ENCODE measurements around the gene PLCL2. TPM values are rescaled to one million over a fixed set of nuclear protein-coding genes. Genes with fewer than 3 reads are reported as not detected.

PLCL2 gene
- total RNA-seq, 1 donor from 2014 or later = 12.8 TPM

DNA sequence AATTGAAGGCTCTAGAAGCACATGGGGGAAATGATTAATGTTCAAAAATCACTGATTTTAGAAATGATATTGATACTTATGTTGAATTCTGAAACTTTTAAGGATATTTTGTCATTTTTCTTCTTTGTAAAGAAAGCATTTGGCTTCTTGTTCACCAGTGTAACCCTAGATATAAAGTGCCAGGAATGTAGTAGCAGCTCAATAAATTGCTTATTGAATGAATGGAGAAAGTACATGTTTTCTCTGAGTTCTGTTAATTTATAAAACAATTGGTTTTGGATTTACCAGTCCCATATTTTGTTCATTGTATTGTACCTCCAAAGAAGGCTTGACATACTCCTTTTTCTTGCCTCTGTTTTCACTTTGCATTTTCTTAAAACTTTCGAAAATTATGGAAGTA, 2.4 kb downstream of the PLCL2 start:
- Mint-ChIP-seq H3K36me3 (ENCODE audit: low read depth) (peaks cover 7% of the 10 kb centered on the region), H3K27me3 (ENCODE audit: low read depth) (peaks cover 3% of the 10 kb centered on the region), H3K4me1 (ENCODE audit: low read depth) (peaks cover 63% of the 10 kb centered on the region), H3K9me3 (no peaks in the 10 kb centered on the region), H3K27ac (peak overlapping the region; percentile 80), H3K4me3 (ENCODE audit: low read depth) (peak overlapping the region; percentile 90)
- DNase-seq (ENCODE audit: low spot score) = no peak
- intact Hi-C loops (cut with micrococcal nuclease) = loop anchor here (2.0 to 10.0 kb wide), 6 partner anchors 62 to 585 kb away; no protein-coding TSS in a partner anchor

DNA sequence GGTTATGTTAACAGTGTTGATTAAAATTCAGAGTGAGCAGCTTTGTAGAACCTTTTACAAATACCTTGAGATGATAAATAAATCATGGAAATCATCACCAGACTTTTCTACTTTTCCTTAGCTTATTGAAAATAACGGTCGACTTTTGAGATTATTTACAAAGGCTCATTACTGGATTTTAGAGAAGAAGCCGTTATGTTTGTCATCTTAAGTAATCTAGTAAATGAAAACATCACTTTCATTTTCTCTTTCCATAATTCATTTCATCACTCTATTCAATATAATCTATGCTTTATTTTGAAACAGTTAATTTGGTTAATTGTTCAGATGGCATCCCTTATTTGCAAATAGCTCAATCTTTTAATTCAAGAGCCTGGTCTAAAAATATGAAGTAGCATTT, 3.6 kb downstream of the PLCL2 start:
- H3K27ac Mint-ChIP-seq = peak overlapping the region; percentile 80
- peaks cover 7% of the 10 kb centered on the region for H3K36me3 Mint-ChIP-seq (ENCODE audit: low read depth)
- H3K9me3 Mint-ChIP-seq = no peaks in the 10 kb centered on the region
- H3K27me3 Mint-ChIP-seq (ENCODE audit: low read depth) = no peaks in the 10 kb centered on the region
- intact Hi-C loops (cut with micrococcal nuclease) = loop anchor here (2.0 to 10.0 kb wide), 6 partner anchors 18 to 586 kb away; no protein-coding TSS in a partner anchor
- peak overlapping the region; percentile 90 for H3K4me3 Mint-ChIP-seq (ENCODE audit: low read depth)
- DNase-seq (ENCODE audit: low spot score) = no peak
- H3K4me1 Mint-ChIP-seq (ENCODE audit: low read depth) = peaks cover 67% of the 10 kb centered on the region

DNA sequence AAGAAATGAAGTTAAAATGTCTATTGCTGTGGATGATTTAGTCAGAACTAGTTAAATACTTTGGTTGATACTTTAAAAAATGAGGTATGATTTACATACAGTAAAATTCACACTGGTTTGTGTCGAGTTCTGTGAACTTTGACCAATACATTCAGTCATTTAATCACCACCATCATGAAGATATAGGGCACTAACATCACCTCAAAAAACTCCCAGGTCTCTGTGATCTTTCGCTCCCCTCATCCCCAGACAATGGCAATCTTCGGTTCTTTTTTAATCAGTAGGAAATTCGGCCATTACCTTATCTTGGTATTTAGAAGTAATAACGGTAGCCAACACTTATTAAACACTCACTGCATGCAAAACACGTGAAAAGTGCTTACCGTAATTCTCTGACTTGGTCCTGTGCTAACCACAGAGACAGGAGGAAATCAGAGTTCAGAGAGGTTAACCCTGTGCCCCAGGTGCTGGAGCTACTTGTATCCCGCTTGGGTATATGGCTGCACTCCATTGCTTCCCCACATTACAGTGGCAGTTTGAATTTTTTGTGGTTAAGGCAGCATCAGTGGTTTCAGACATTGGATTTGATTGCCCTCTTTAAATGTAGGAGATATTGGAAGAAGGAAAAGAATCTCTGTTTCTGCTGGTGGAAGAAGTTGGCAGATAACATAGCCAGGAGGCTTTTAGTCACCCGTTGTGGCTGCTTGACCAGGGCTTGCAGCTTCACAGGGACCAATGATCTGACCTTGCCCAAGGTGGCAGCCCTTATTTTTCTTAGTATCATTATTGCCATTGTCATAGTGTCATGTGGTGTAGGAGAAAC, 4.2 kb downstream of the PLCL2 start:
- Mint-ChIP-seq H3K27ac (peak overlapping the region; percentile 80), H3K27me3 (ENCODE audit: low read depth) (no peaks in the 10 kb centered on the region), H3K4me3 (ENCODE audit: low read depth) (peak overlapping the region; percentile 90), H3K9me3 (no peaks in the 10 kb centered on the region), H3K4me1 (ENCODE audit: low read depth) (peaks cover 63% of the 10 kb centered on the region), H3K36me3 (ENCODE audit: low read depth) (peaks cover 7% of the 10 kb centered on the region)
- no peak for DNase-seq (ENCODE audit: low spot score)
- intact Hi-C loops (cut with micrococcal nuclease) = loop anchor here (1.0 to 10.0 kb wide), 7 partner anchors 18 to 587 kb away; no protein-coding TSS in a partner anchor

DNA sequence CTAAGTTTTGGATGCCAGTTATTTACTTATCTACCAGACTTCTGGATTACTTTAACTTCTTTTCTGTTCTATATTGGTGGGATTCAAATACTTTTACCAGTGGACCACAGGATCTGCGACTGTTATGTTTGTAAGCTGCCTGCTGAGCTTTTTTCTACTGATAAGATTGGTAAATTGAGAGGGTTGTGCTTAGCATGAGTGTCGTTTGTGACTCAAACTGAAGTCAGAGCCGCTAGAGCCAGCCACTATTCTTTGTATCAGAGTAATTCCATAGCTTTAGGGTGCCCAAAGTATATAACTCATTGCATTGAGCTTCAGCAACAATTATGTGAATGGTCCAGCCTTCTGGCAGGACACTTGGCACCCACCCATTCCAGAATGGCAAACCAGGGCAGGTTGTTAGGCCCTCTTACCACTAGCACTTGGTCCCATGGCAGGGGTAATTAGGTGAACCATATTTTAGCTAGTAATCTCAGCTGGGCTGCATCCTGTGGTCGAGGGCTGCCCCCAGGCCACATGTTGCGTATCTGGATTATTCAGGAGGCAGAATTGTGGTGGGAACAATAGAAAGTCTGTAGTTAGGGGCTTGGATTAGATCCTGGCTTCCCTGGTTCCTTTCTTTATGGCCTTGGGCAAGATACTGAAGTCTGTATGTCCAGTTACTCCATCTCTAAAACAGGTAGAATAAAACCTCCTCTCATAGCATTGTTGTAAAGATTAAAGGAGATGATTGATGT, 6.0 kb downstream of the PLCL2 start:
- peaks cover 12% of the 10 kb centered on the region for H3K36me3 Mint-ChIP-seq (ENCODE audit: low read depth)
- H3K27ac Mint-ChIP-seq = no peak overlapping the region
- no peaks in the 10 kb centered on the region for H3K27me3 Mint-ChIP-seq (ENCODE audit: low read depth)
- H3K4me3 Mint-ChIP-seq (ENCODE audit: low read depth) = no peak overlapping the region
- intact Hi-C loops (cut with micrococcal nuclease) = no loop called here
- no peak for DNase-seq (ENCODE audit: low spot score)
- H3K4me1 Mint-ChIP-seq (ENCODE audit: low read depth) = peaks cover 68% of the 10 kb centered on the region
- no peaks in the 10 kb centered on the region for H3K9me3 Mint-ChIP-seq

DNA sequence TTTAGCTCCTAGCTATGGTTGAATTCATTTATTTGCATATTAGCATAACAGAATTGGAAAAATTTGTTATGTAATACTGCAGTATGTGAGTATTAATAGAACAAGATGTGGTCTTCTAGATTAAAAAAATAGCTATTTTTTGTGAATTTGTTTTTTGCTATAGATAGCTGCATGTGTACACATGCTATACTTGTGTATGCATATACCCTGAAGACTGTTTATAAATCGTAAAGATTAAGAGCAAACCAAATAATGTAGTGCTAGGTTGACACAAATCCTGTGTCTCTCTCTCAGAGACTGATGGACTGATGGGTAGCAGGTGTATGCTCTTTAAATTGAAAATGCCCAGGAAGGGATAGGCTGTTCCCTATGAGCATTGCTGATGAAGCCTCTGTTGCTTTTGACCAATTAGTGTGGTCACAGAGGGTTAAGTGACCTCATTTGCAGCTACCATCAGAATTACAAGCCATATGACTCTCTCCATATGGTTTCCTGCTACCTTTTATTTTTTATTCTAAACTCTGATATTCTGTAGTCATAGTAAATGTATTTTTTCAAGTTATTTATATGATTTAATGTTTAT, 9.0 kb downstream of the PLCL2 start:
- H3K27ac Mint-ChIP-seq = no peak overlapping the region
- peaks cover 20% of the 10 kb centered on the region for H3K36me3 Mint-ChIP-seq (ENCODE audit: low read depth)
- no peak for DNase-seq (ENCODE audit: low spot score)
- peaks cover 70% of the 10 kb centered on the region for H3K4me1 Mint-ChIP-seq (ENCODE audit: low read depth)
- intact Hi-C loops (cut with micrococcal nuclease) = no loop called here
- H3K27me3 Mint-ChIP-seq (ENCODE audit: low read depth) = no peaks in the 10 kb centered on the region
- H3K9me3 Mint-ChIP-seq = no peaks in the 10 kb centered on the region
- H3K4me3 Mint-ChIP-seq (ENCODE audit: low read depth) = no peak overlapping the region

DNA sequence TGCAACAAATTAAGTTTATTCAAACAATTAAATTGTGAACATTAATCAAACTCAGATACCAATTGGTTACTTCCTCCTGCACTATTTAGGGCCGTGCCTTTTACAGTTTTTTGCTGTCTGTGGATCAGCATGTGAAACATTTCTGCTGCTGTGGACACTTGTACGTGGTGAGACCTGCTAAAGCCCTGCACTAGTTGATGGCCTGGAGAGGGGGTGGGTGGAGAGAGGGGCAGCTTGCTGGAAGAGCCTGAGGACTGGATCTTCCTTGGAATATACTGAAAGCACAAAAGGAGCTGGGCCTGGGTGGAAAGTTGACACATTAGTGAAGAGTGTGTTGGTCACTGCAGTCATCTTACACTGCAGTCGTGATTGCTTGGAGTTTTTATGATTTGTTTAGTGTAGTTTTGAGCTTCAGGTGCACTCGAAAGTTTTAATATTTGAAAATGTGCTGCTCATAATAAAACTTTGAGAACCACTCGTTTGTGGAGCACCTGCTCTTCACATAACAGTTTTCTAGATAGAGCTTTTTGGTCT, 11.4 kb downstream of the PLCL2 start:
- no peaks in the 10 kb centered on the region for H3K27me3 Mint-ChIP-seq (ENCODE audit: low read depth)
- no peak for DNase-seq (ENCODE audit: low spot score)
- H3K27ac Mint-ChIP-seq = no peak overlapping the region
- no peaks in the 10 kb centered on the region for H3K9me3 Mint-ChIP-seq
- H3K4me1 Mint-ChIP-seq (ENCODE audit: low read depth) = peaks cover 68% of the 10 kb centered on the region
- no peak overlapping the region for H3K4me3 Mint-ChIP-seq (ENCODE audit: low read depth)
- intact Hi-C loops (cut with micrococcal nuclease) = no loop called here
- peaks cover 19% of the 10 kb centered on the region for H3K36me3 Mint-ChIP-seq (ENCODE audit: low read depth)

DNA sequence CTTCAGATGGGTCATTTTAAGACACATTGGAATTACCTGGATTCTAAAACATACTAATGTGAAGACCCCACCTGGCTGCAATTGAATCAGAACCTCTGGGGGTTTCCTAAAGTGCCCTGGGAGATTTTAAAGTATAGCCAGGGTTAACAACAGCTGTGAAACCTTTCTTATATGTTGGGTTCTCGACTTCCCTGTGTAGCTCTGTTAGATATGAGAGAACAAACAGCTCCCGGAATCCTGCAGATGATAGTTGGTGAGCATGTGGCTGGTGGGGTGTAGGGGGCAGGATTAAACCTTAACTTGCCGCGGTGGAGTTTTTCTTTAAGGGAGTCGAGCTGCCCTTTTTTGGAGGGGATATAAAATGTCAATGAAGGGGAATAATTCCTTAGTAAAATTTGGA, 12.1 kb downstream of the PLCL2 start:
- H3K27me3 Mint-ChIP-seq (ENCODE audit: low read depth) = no peaks in the 10 kb centered on the region
- H3K4me1 Mint-ChIP-seq (ENCODE audit: low read depth) = peaks cover 68% of the 10 kb centered on the region
- H3K9me3 Mint-ChIP-seq = no peaks in the 10 kb centered on the region
- no peak for DNase-seq (ENCODE audit: low spot score)
- H3K27ac Mint-ChIP-seq = peak overlapping the region; percentile 20
- H3K36me3 Mint-ChIP-seq (ENCODE audit: low read depth) = peaks cover 19% of the 10 kb centered on the region
- H3K4me3 Mint-ChIP-seq (ENCODE audit: low read depth) = no peak overlapping the region
- intact Hi-C loops (cut with micrococcal nuclease) = no loop called here

DNA sequence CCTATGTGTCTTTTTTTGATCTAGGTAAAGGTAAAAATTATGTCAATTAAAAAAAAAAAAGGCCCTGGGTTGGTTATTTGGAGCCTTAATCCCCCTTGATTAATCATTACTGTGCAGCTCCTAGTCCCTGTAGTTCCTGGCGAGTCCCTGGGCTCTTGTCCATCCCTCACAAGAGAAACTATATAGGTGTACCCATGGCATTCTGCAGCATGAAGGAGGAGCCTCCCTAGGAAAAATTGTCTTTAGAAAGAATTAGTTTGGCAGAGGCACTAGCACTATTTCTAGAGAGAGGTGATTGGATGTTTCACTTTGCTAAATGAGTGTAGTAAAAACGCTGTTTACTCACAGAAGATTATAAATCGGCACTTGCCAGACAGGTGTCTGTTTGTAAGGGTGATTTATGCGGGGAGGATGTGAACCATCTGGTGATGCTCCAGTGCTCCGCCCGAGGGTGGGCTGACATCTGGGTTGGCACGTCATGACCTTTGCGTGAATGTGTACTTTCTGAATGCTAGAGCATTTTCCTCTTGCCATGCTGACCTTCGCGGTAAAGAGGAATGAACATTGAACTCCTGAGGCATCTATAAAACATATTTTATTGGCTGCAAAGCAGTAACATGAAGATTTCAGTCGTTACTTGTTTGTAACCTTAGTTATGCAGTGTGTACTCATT, 12.6 kb downstream of the PLCL2 start:
- no peak for DNase-seq (ENCODE audit: low spot score)
- Mint-ChIP-seq H3K27me3 (ENCODE audit: low read depth) (no peaks in the 10 kb centered on the region), H3K9me3 (no peaks in the 10 kb centered on the region), H3K4me1 (ENCODE audit: low read depth) (peaks cover 69% of the 10 kb centered on the region), H3K27ac (no peak overlapping the region), H3K36me3 (ENCODE audit: low read depth) (peaks cover 19% of the 10 kb centered on the region), H3K4me3 (ENCODE audit: low read depth) (no peak overlapping the region)
- intact Hi-C loops (cut with micrococcal nuclease) = no loop called here

DNA sequence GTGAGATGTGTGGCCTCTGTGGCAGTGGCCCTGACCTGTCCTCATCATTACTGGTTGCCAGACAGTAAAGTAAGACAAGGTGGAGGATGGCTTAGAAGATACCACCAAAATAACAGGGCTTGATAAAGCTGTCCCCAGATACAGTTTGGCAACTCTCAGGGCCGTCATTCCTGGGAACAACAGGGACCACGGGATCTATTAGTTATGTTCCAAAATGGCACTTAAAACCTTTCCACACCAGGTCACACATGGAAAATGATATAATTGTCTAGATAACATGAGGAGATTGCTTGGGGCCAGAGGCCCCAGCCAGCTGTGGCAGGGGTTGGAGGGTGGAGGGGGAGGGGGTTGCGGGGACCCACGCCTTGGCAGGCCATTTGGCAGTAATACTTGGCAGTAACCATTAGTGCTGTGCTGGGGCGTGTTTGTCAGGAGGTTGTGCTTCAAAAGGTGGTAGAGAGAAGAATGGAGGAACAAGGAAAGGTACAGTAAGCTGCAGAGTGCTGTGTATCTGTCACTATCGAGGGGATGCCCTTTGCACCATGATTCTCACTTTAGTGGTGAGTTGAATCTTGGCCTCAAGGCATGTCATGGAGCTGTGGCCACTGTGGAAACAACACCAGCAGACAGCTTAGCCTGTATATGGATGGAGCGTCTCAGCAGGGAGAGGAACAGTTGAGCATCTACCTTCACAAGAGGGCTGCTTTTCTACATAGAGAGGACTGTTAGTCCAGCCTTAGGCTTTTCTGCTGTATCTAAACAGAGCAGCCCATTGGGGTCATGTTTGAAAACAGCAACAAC, 14.0 kb downstream of the PLCL2 start:
- DNase-seq (ENCODE audit: low spot score) = no peak
- peaks cover 76% of the 10 kb centered on the region for H3K4me1 Mint-ChIP-seq (ENCODE audit: low read depth)
- intact Hi-C loops (cut with micrococcal nuclease) = no loop called here
- peaks cover 22% of the 10 kb centered on the region for H3K36me3 Mint-ChIP-seq (ENCODE audit: low read depth)
- H3K9me3 Mint-ChIP-seq = no peaks in the 10 kb centered on the region
- no peaks in the 10 kb centered on the region for H3K27me3 Mint-ChIP-seq (ENCODE audit: low read depth)
- H3K27ac Mint-ChIP-seq = no peak overlapping the region
- no peak overlapping the region for H3K4me3 Mint-ChIP-seq (ENCODE audit: low read depth)

DNA sequence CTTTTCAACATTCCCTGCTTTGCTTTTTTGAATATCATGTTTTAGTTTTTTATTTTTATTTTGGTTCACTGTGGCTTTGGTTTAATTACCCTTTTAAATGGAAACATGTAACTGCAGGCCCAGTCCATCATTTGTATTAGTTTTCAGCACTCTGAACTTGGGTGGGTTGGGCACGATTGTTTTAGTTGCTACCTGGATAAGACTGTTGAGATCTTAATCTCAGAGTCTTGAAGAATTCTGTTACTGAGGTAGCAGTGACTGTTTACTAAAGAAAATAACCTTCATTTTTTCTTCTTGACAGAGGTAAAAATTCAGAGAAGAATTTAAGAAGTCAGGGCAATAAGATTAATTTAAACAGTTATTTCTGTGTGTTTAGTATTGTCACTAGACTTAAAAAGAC, 15.2 kb downstream of the PLCL2 start:
- no peak for DNase-seq (ENCODE audit: low spot score)
- no peaks in the 10 kb centered on the region for H3K27me3 Mint-ChIP-seq (ENCODE audit: low read depth)
- no peaks in the 10 kb centered on the region for H3K9me3 Mint-ChIP-seq
- no peak overlapping the region for H3K4me3 Mint-ChIP-seq (ENCODE audit: low read depth)
- intact Hi-C loops (cut with micrococcal nuclease) = no loop called here
- H3K36me3 Mint-ChIP-seq (ENCODE audit: low read depth) = peaks cover 33% of the 10 kb centered on the region
- H3K27ac Mint-ChIP-seq = no peak overlapping the region
- H3K4me1 Mint-ChIP-seq (ENCODE audit: low read depth) = peaks cover 87% of the 10 kb centered on the region

DNA sequence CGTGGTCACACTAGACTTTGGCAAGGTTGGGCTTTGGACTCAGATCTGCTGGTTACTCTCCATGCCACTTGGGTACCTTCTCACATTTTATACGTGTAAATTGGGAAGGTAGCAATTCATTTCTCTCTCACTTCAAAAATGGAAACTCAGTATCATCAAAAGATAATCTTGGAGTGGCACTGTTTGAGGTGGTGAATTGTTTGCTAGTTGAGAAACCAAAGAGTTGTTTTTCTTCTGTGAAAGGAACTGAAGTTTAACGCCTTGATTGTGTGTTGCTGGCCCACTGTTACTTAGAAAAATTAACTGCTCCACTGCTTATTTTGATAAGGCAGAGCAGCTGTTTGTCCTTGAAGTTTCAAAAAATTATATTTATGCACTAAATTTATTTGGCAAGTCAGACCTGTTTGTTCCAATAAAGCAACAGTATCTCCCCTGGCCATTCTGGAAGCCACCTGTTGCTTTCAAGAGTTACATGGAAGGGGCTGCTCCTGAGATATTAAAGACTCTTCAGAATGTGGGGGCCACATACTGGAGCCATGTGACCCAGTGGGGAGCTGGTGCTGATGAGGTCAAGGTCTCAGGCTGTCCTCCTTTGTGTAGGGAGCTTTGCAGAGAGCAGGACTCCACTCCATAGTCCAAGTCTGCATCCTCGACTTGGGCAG, 16.2 kb downstream of the PLCL2 start:
- intact Hi-C loops (cut with micrococcal nuclease) = no loop called here
- H3K4me3 Mint-ChIP-seq (ENCODE audit: low read depth) = no peak overlapping the region
- H3K9me3 Mint-ChIP-seq = no peaks in the 10 kb centered on the region
- peaks cover 89% of the 10 kb centered on the region for H3K4me1 Mint-ChIP-seq (ENCODE audit: low read depth)
- peaks cover 28% of the 10 kb centered on the region for H3K36me3 Mint-ChIP-seq (ENCODE audit: low read depth)
- DNase-seq (ENCODE audit: low spot score) = no peak
- H3K27ac Mint-ChIP-seq = peak overlapping the region; percentile 23
- H3K27me3 Mint-ChIP-seq (ENCODE audit: low read depth) = no peaks in the 10 kb centered on the region
